ENCODE measurements around the gene MGAT1.
"Not testable (repeated sequence)": the region's sequence is repeated elsewhere in the genome, so short reads cannot be mapped to it uniquely, and the experiment has no call there.

MGAT1 gene

GRCh38 chr5:180802325-180803180 is at the start of gene MGAT1:
Gene MGAT1, minus strand, starts transcription at chr5:180802806. Its CDS starts 9,835 bp downstream, at chr5:180792971.
- DNase-seq: peak; percentile 88

DNA sequence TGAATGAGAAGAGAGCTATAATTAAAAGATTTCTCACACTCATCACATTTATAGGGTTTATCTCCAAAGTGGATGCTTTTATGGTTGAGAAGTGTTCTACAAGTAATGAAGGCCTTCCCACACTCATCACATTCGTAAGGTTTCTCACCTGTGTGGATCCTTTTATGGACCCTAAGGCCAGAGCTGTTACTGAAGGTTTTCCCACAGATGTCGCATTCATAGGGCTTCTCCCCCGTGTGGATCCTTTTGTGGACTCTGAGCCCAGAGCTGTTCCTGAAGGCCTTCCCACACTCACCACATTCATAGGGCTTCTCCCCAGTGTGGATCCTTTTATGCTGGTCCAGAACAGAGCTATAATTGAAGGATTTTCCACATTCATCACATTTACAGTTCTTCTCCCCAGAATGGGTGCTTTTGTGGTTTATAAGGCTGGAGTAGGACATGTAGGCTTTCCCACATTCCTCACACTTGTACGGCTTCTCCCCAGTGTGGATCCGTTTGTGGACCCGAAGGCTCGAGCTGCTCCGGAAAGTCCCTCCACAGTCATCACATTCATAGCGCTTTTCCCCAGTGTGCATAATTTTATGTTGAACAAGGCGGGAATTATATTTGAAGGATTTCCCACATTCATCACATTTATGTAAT is 48.0 kb upstream of the MGAT1 start:
- no peak for DNase-seq

DNA sequence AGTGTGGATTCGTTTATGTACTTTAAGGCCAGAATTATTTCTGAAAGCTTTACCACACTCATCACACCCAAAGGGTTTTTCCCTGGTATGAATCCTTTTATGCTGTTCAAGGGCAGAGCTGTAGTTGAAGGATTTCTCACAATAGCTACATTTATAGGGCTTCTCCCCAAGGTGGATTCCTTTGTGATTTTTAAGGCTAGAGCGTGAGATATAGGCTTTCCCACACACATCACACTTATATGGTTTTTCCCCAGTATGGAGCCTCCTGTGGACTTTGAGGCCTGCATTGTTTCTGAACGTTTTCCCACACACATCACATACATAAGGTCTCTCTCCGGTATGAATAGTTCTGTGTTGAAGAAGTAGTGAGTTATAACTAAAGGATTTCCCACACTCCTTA is 47.2 kb upstream of the MGAT1 start:
- no peak for DNase-seq

- no peak for DNase-seq
Measured at GRCh38 chr5:180848878-180849277, 46.3 kb upstream of the MGAT1 start.

DNA sequence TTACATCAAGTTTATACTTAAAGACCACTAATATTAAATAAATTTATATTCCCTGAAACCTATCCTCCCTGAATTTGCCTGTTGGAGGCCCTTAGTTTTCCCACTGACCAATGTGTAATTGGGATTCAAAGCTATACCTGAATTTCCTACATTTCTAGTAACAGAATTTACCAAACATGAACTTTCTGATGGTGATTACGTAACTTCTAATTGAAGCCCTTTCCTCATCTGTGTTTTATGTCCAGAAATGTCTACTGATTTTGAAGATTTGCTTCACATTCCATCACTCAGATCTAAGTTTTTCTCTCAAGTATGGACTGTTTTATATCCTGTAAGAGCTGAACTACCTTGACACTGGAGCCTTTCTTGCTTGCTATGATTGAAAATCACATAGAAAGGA is 45.7 kb upstream of the MGAT1 start:
- no peak for DNase-seq

GRCh38 chr5:180847026-180847425 is 44.4 kb upstream of the MGAT1 start:
- DNase-seq: no peak

DNA sequence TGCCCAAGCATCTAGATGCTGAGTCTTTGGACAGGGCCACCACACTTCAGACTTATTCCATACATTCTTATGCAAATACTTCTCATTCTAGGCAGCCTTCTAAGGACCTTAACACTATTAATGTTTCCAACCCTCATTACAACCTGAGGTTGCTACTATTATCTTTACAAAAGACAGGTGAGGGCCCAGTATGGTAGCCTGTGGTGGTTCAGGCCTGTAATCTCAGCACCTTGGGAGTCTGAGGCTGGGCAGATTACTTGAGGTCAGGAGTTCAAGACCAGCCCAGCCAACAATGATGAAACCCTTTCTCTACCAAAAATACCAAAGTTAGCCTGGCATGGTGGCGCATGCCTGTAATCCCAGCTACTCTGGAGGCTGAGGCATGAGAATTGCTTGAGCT is 42.3 kb upstream of the MGAT1 start:
- no peak for DNase-seq

GRCh38 chr5:180844432-180844831 is 41.8 kb upstream of the MGAT1 start:
- DNase-seq: no peak

- no peak for DNase-seq
Measured at GRCh38 chr5:180839935-180840334, 37.3 kb upstream of the MGAT1 start.

DNA sequence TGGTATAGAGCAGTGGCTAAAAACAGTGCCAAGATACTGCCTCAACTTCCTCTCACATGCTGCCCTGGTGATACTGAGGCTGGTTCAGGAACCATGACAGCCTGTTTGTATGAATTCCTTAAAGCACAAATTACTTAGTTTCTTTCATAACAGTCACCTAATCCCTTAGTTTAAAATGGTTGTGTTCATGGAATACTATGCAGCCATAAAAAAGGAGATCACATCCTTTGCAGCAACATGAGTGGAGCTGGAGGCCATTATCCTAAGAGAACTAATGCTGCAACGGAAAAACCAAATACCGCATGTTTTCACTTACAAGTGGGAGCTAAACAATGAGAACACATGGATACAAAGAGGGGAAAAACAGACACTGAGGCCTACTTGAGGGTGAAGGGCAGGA is 36.6 kb upstream of the MGAT1 start:
- DNase-seq: no peak

DNA sequence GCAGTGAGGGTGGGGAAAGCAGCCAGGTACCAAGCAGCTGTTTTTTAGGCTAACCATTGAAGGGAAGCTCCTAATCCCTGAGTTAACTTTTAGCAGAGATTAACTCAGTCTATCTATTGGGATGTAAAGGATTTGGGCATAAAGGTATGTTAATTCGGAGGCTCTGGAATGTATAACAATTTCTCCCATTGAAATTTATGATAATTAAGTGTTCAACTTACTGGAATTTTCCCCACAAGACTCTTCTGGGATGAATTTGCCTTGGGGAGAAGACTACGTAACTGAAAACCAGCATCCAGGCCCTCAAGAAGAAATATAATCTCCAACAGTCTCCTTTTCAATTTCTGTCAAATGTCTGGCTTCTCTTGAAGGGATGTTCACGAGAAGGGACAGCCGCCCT is 34.9 kb upstream of the MGAT1 start:
- no peak for DNase-seq

DNA sequence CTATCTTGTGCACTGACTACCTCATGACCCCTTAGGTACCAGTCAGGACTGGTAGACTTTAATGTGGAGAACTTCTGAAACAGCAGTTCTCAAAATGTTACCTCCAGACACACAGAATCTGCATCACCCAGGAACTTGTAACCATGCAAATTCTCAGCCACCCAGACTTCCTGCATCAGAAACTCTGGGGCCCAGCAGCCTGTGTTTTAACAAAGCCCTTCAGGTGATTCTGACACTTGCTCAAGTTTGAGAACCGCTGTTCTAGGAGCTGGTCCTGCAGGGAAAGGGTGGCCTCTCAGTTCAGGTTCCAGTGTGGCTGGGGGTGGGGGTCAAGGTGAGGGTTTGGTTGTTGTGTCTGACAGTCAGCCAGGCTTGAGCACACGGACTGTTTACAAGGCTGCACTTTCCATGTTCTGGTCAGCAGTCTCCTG is 30.0 kb upstream of the MGAT1 start:
- no peak for DNase-seq

GRCh38 chr5:180831139-180832093 is 28.8 kb upstream of the MGAT1 start:
- peak; percentile 86 for DNase-seq

DNA sequence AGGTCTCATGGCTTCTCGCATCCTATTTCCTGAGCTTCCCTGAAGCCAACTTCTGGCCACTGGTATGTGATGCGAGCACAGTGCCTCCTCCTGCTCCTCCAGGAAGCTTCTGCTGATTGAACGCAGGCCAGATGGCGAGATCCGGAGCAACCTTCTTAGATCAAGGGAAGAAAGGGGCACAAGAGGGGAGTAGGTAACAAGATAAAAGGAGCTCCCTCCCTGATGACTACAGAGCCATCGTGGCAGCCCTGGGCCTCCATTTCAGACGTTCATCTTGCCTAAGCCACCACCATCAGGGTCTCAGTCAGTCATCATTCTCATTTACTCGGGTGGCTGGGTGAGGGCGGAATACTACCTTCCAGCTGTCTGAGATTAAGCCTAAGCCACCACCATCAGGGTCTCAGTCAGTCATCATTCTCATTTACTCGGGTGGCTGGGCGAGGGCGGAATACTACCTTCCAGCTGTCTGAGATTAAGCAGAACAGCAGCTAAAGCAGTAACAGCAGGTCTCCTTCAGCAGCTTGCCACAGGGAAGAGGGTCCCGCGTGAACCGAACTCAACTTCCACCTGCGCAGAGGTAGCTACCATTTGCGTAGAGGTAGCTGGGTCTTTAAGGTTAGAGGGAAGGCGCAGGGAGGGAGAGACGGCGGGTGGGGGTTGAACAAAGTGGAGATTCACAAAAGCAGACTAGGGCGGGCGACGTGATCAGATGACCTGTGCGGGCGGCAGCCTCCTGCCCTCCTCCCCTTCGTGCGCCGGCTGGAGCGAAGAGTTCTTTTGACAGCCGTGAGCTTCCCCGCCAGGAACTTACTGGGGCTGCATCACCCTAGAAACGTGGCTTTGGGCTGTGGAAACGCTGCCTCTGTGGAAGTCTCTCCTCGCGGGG is 27.9 kb upstream of the MGAT1 start:
- peak; percentile 86 for DNase-seq

- no peak for DNase-seq
Measured at GRCh38 chr5:180829726-180830125, 27.1 kb upstream of the MGAT1 start.

- DNase-seq: not testable (repeated sequence)
Measured at GRCh38 chr5:180828756-180829531, 26.3 kb upstream of the MGAT1 start.

DNA sequence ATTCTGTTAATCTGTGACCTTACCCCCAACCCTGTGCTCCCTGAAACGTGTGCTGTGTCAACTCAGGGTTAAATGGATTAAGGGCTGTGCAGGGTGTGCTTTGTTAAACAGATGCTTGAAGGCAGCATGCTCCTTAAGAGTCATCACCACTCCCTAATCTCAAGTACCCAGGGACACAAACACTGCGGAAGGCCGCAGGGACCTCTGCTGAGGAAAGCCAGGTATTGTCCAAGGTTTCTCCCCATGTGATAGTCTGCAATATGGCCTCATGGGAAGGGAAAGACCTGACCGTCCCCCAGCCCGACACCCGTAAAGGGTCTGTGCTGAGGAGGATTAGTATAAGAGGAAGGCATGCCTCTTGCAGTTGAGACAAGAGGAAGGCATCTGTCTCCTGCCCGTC is 24.8 kb upstream of the MGAT1 start:
- DNase-seq: not testable (repeated sequence)

- no peak for DNase-seq
Measured at GRCh38 chr5:180825768-180826525, 23.3 kb upstream of the MGAT1 start.

DNA sequence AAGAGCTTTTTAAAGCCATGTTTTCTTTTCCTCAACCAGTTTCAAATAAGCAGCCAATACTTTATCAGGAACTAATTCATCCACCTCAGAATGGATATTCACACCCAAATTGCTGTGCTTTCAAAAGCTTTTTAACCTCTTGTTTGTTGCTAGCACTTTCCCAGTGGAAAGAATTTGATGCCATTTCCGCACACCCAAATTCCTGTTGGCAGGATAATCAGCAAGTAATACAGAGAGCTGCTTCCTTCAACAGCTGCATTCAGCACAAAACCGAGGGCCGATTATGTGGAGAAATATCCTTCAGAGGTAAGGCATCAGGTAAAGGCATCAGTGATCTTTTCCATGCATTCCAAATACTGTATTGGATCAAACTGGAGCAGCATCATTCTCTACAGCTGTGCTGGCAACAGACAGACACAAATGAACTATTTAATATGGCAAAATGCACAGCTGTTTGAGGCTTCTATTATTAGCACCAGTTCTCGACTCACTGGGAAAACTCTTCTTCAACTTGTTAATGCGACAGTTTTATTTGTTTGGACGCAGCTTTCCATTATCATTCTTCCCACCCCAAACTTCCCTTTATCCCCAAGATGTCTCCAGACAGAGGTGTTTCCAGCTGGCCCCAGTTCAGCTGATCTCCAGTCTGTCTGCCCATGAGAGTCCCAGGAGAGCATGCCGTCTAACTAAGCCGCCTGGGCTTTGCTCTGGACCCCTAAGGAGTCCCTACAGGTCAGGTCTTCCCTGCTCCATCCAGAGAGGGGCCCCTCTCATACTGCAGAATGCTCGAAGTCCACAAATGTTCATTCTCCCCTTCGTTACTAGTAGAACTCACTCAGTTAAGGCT is 22.2 kb upstream of the MGAT1 start:
- no peak for DNase-seq
